A172 (cell line): Measurements from ENCODE around the gene CYP2D6. TPM values are rescaled to one million over a fixed set of nuclear protein-coding genes. Genes with fewer than 3 reads are reported as not detected.
"Not testable (repeated sequence)": the region's sequence is repeated elsewhere in the genome, so short reads cannot be mapped to it uniquely, and the experiment has no call there.

Experiments
- DNase-seq: peaks from one replicate; pipeline ENCODE4 v3.0.0-alpha.2; 2015; ENCODE audit warnings: low spot score
- total RNA-seq: library from RNA; depleted of rRNA; stranded (reverse); fragments of >200 nt; shearing (Covaris generic); gene quantifications from 2 replicates; pipeline ENCODE4 v1.2.3, GENCODE V29; 2014

Gene CYP2D6
- total RNA-seq, 1 experiment from 2014 or later = 0.03 TPM

GRCh38 chr22:42158456-42159132 lies 28.0 kb upstream of the CYP2D6 start:
- DNase-seq = no peak

GRCh38 chr22:42156598-42156997 lies 26.0 kb upstream of the CYP2D6 start:
- DNase-seq = no peak

GRCh38 chr22:42156121-42156520 lies 25.5 kb upstream of the CYP2D6 start:
- no peak for DNase-seq

DNA sequence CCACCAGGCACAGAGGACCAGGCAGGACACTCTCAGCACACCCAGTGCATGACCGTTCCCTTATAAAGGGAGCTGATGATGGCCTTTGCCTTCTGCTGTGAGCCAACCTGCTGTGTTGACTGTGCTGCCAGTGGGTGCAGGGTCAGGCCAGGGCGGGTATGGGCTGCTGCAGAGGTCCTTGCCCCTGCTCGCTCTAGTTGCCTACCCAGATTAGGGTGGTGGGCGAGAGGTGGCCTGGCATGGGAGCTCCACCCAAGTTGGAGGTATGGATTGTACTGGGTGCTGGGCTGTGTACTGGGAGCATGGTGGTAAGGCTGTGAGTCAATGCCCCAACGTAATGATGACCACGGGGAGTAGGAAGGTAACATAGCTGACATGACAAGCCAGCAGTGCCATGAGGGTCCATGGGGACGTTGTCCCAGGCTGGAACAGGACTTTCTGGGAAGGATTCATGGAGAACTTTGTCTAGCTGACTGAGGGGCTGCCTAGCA lies 24.5 kb upstream of the CYP2D6 start:
- no peak for DNase-seq

- DNase-seq = no peak
These were observed 23.9 kb upstream of the CYP2D6 start for GRCh38 chr22:42154293-42155052.

DNA sequence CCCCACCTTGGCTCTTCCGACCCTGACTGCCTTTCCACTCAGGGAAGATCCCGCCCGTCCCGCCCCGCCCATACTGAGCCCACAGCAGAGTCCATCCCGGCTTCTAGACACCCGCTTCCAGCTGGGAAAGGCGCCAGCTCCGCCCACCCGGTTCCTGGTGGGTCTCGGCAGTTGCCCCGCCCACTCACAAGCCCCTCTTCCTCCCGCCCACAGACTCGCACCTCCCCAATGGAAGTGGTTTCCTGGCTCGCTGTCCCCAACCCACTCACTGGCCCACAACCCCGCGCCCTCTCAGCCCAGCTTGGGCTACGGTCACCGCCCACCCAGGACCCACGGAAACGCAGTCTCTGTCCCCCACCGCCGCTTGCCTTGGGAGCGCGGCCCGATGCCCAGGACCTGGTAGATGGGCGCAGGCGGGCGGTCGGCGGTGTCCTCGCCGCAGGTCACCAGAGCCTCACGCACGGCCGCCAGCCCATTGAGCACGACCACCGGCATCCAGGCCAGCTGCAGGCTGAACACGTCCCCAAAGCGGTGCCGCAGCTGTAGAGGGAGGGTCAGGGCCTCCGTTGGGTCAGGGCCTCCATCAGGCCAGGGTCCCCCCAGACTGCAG lies 22.2 kb upstream of the CYP2D6 start:
- no peak for DNase-seq

DNA sequence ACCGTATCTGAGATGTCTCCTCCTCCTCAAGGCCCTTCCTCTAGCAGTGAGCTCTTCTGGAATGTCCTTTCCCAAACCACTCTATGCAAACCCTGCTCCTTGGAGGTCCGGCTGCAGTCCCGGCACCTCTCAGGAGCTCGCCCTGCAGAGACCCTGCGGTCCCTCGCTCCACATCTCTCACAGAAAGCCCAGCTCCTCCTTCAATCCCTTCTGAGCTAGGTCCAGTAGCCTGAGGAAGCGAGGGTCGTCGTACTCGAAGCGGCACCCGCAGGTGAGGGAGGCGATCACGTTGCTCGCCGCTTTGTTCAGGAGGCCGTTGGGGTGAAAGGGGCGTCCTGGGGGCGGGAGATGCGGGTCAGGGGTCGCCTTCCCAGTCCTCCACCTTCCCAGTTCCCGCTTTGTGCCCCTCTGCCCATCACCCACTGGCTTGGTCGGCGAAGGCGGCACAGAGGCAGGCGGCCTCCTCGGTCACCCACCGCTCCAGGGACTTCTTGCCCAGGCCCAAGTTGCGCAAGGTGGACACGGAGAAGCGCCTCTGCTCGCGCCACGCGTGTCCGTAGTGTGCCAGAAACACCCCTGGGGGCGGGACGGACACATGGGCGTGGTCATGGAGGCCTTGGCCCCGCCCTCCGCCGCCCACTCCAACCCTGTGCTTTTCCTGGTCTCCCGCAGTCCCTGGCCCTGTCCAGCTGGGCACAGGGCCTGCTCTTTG lies 21.5 kb upstream of the CYP2D6 start:
- no peak for DNase-seq

- no peak for DNase-seq
These were observed 20.3 kb upstream of the CYP2D6 start for GRCh38 chr22:42150727-42151590.

GRCh38 chr22:42149798-42150197 lies 19.2 kb upstream of the CYP2D6 start:
- DNase-seq = not testable (repeated sequence)

DNA sequence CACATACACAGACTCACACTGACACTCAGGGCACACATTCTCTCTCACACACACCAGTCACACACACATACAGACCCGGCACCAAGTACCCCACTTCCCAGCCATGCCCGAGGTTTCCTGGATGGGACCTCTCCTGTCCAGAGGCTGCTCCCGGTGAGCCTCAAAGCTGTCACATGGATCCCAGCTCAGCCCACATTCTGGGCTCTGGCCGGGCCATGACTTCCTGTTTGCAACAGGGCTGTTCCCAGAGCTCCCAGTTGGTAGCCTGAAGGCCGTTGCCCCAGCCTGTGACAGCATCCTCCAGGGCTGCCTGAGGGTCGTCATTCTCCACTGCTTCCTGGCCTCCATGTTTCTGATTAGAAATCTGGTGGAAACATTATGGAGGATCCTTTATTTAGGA lies 14.6 kb upstream of the CYP2D6 start:
- DNase-seq = no peak

DNA sequence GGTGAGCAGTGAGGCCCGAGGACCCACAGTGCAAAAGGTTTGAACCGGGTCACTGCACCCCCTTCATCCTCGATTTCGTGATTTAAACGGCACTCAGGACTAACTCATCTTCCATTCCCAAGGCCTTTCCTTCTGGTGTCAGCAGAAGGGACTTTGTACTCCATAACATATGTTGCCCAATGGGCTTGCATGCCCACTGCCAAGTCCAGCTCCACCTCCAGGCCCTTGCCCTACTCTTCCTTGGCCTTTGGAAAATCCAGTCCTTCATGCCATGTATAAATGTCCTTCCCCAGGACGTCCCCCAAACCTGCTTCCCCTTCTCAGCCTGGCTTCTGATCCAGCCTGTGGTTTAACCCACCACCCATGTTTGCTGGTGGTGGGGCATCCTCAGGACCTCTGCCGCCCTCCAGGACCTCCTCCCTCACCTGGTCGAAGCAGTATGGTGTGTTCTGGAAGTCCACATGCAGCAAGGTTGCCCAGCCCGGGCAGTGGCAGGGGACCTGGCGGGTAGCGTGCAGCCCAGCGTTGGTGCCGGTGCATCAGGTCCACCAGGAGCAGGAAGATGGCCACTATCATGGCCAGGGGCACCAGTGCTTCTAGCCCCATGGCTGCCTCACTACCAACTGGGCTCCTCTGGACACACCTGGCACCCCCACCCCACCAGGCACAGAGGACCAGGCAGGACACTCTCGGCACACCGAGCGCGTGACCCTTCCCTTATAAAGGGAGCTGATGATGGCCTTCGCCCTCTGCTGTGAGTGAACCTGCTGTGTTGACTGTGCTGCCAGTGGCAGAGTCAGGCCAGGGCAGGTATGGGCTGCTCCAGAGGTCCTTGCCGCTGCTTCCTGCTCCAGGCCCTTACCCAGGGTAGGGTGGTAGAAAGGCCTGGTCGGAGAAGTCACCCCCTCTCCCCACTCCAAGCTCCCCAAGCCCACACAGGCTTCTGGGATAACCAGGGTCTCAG lies 13.5 kb upstream of the CYP2D6 start:
- DNase-seq = not testable (repeated sequence)

- DNase-seq = no peak
These were observed 12.3 kb upstream of the CYP2D6 start for GRCh38 chr22:42142771-42143461.

GRCh38 chr22:42141307-42142057 lies 10.9 kb upstream of the CYP2D6 start:
- DNase-seq = not testable (repeated sequence)

DNA sequence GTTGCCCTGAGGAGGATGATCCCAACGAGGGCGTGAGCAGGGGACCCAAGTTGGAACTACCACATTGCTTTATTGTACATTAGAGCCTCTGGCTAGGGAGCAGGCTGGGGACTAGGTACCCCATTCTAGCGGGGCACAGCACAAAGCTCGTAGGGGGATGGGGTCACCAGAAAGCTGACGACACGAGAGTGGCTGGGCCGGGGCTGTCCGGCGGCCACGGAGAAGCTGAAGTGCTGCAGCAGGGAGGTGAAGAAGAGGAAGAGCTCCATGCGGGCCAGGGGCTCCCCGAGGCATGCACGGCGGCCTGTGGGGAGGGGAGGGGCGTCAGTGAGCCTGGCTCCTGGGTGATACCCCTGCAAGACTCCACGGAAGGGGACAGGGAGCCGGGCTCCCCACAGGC lies 9.5 kb upstream of the CYP2D6 start:
- DNase-seq = not testable (repeated sequence)

GRCh38 chr22:42139508-42139907 lies 8.9 kb upstream of the CYP2D6 start:
- not testable (repeated sequence) for DNase-seq

DNA sequence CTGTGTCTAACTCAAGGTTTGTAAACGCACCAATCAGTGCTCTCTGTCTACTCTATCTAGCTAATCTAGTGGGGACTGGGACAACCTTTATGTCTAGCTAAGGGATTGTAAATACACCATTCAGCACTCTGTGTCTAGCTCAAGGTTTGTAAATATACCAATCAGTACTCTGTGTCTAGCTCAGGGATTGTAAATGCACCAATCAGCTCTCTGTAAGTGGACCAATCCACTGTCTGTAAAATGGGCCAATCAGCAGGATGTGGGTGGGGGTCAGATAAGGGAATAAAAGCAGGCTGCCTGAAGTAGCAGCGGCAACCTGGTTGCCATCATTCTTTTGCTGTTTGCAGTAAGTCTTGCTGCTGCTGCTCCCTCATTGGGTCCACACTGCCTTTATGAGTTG lies 8.4 kb upstream of the CYP2D6 start:
- DNase-seq = no peak

- no peak for DNase-seq
These were observed 7.6 kb upstream of the CYP2D6 start for GRCh38 chr22:42138122-42138770.

- not testable (repeated sequence) for DNase-seq
These were observed 5.1 kb upstream of the CYP2D6 start for GRCh38 chr22:42135688-42136087.
